NCI-H69 (cell line): ENCODE data around the gene PDLIM5.

ENCODE experiments used
- DNase-seq: peaks from one replicate; lab custom pipeline; 2025; lab: John Stamatoyannopoulos, UW

Gene PDLIM5

GRCh38 chr4:94649381-94650133 is 197.8 kb downstream of the PDLIM5 start:
- no peak for DNase-seq

- DNase-seq: no peak
Observed at GRCh38 chr4:94650134-94650495, 198.4 kb downstream of the PDLIM5 start.

- DNase-seq: no peak
Observed at GRCh38 chr4:94650690-94651089, 198.9 kb downstream of the PDLIM5 start.

GRCh38 chr4:94653095-94653649 is 201.4 kb downstream of the PDLIM5 start:
- no peak for DNase-seq

- no peak for DNase-seq
Observed at GRCh38 chr4:94653984-94654609, 202.4 kb downstream of the PDLIM5 start.

GRCh38 chr4:94654714-94655113 is 203.0 kb downstream of the PDLIM5 start:
- DNase-seq: no peak

- peak; percentile 84 for DNase-seq
Observed at GRCh38 chr4:94660614-94661013, 208.9 kb downstream of the PDLIM5 start.

- peak; percentile 20 for DNase-seq
Observed at GRCh38 chr4:94665021-94665420, 213.3 kb downstream of the PDLIM5 start.

GRCh38 chr4:94665500-94666404 is 214.0 kb downstream of the PDLIM5 start:
- DNase-seq: peak; percentile 94

- DNase-seq: peak; percentile 4
Observed at GRCh38 chr4:94668724-94669123, 217.0 kb downstream of the PDLIM5 start.

GRCh38 chr4:94669672-94670664 is 218.2 kb downstream of the PDLIM5 start:
- DNase-seq: peak; percentile 66

- no peak for DNase-seq
Observed at GRCh38 chr4:94671113-94671512, 219.4 kb downstream of the PDLIM5 start.

GRCh38 chr4:94673961-94674360 is 222.2 kb downstream of the PDLIM5 start:
- peak; percentile 12 for DNase-seq

GRCh38 chr4:94676970-94677369 is 225.2 kb downstream of the PDLIM5 start:
- DNase-seq: peak; percentile 22

GRCh38 chr4:94678896-94679295 is 227.2 kb downstream of the PDLIM5 start:
- no peak for DNase-seq

- DNase-seq: no peak
Observed at GRCh38 chr4:94680176-94680862, 228.6 kb downstream of the PDLIM5 start.

GRCh38 chr4:94686086-94686485 is 234.3 kb downstream of the PDLIM5 start:
- no peak for DNase-seq

- peak; percentile 1 for DNase-seq
Observed at GRCh38 chr4:94689155-94689860, 237.6 kb downstream of the PDLIM5 start.

GRCh38 chr4:94690851-94691254 is 239.1 kb downstream of the PDLIM5 start:
- DNase-seq: peak; percentile 18

GRCh38 chr4:94691552-94691951 is 239.8 kb downstream of the PDLIM5 start:
- no peak for DNase-seq
